IPS-NIHi7 (cell line): Measurements from ENCODE around the gene PRKG1.
"Not testable (repeated sequence)": the region's sequence is repeated elsewhere in the genome, so short reads cannot be mapped to it uniquely, and the experiment has no call there.

ENCODE experiments used
- DNase-seq: peaks from one replicate; pipeline ENCODE4 v3.0.0; 2012; ENCODE audit warnings: mixed read lengths; ENCODE audit errors: extremely low spot score

The PRKG1 gene

DNA sequence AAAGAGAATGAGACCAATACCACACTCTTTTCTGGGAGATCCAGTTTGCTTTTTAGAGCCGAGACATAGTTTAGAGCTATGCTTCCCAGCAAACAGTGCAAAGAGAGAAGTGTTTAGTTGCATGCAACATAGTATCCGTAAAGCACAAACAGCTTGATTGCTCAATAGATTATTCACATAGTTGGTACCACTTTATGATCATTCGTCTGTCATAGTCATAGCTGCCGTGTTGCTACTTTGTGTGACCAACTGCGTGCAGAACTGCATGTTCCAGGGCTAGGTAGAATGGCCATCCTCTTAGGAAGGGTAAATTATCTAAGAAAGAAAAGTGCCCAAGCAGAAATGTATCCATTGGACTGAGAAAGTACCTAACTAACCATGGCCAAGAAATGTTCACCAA is 1036.3 kb downstream of the PRKG1 start:
- no peak for DNase-seq

DNA sequence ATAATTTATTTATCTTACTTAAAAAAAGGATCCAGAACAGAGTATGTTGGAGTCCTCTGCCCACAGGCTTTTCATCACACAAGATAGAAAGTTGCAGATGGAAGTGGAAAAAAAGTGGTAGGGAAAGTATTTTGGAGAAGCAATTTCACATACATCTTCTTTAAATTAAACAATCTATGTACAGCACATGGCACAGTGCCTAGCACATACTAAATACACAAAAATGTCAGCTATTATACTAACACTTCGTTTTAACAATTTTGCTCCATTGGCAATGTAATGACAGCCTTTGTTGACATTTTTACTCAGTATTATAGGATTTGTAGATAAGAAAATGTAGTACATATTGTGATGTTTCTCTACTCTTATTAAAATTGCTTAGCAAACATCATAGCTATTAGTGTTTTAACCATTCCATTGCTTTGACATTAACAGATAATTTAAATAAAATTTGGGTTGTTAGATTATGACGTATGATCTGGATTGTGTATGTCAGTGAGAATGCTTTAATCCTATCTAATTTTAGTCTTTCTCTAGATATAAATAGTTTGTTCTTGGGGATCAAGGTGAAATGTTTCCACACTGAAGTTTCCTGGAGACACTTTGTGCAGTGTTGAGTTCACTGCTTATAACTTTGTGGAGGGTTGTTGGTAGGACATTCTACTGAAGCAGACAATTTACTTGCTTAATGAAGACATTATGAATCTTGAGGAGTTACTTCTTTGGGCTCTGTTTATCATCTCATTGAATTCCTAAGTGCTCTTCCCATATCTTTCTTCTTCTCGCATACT is 1037.0 kb downstream of the PRKG1 start:
- no peak for DNase-seq

GRCh38 chr10:52115823-52116222 is 1041.5 kb downstream of the PRKG1 start:
- DNase-seq: no peak

DNA sequence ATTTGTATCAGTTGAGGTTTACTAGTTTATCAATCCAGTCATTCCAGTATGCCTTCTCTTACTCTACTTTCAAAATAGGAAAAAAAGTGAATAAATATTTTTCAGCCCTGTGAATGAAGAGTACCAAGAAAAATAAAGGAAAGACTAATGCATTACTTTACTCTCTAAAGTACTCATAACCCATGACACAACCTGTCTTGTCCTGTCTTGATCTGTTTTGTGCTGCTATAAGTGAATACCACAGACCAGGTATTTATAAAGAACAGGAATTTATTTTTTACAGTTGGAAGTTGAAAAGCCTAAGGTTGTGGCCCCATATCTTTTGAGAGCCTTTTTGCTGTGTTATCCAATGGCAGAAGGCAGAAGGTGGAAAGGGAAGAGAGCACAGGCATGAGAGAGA is 1045.2 kb downstream of the PRKG1 start:
- DNase-seq: no peak

- DNase-seq: no peak
These were observed 1047.4 kb downstream of the PRKG1 start for GRCh38 chr10:52121688-52122087.

- DNase-seq: peak; percentile 39
These were observed 1053.9 kb downstream of the PRKG1 start for GRCh38 chr10:52128056-52128683.

DNA sequence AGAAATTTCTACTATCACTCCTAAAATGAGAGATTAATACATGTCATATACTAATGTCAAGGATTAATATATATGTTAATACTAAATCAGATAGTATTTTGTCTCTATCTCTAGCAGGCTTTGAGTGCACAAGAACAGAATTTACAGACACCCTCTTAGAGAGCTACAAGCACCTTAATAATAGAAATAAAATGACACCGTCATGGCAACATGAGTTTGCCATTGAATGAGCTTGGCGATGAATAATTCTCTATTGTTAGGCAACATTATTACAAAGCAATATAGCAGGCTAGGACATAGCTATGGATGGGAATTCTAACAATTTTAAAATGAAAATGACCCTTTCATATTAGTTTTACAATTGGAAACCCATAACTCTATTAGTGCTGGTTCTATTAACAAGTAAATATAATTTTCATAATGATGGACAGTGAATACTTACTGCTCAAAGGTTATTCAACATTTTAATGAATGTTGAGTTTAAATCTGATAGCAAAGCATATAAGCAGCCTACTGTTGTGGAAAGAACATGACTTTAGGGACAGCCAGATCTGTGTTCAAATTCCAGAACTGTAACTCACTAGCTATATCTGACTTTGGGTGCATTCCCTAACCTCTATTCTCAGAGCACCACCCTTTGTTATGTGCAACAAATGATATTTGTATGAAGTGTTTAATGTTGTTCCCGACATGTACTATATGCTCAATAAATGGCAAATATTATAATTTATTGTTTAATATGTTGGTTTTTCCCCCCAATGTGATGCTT is 1055.3 kb downstream of the PRKG1 start:
- DNase-seq: no peak

GRCh38 chr10:52135101-52135500 is 1060.8 kb downstream of the PRKG1 start:
- no peak for DNase-seq

DNA sequence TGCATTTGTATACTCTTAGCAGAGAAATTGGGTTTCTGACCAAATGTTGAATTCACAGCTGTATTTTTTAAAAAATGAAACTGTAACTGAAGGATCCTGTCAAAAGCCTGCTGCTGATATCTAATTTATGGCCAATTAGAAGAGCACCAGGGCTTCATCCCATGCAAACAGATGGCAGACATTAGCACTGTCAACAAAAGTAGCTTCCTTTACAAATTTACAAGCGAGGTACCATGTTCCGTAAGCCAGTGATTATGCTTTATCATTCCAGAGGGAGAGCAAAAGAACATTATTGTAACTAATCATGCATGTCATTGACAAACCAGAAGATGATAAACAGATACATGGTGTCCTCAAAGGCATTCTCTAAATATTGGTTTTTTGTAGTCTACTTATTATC is 1062.6 kb downstream of the PRKG1 start:
- DNase-seq: no peak

DNA sequence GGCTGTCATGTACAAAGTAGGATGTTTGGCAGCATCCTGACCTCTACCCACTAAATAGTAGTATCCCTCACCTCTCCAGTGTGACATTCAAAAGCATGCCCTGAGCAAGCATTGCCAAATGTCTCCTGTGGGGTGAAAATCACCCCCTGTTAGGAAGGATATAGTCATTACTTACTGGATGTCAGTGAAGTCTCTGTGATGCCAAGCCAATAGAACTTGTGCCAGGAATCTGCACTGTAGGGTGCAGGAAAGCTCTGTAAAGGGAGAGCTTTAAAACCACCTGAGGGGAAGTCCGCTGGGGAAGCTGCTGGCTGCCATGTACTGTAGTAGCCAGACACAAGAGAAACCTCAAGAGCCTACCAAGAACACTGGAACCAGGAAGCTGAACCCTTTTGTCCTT is 1069.1 kb downstream of the PRKG1 start:
- DNase-seq: no peak

GRCh38 chr10:52145636-52146035 is 1071.3 kb downstream of the PRKG1 start:
- DNase-seq: no peak

- DNase-seq: no peak
These were observed 1072.5 kb downstream of the PRKG1 start for GRCh38 chr10:52146766-52147165.

DNA sequence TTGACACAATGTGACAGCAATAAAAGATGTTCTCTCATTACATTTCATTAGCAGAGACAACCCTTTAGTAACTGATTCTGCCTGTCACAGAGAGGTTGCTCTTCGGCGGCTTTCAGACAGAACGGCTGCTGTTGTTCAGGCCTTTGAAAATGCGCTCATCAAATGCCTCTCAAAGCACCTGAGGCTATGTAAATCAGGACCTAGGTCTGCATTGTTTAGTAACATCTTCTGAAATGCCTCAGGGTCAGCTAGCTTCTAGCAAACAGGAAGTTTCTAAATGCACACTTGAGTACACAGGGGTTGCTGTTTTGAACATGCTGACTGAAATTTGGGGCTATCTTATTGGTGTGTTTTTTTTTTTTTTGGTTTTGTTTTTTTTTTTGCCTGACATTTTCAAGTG is 1096.5 kb downstream of the PRKG1 start:
- DNase-seq: peak; percentile 38

DNA sequence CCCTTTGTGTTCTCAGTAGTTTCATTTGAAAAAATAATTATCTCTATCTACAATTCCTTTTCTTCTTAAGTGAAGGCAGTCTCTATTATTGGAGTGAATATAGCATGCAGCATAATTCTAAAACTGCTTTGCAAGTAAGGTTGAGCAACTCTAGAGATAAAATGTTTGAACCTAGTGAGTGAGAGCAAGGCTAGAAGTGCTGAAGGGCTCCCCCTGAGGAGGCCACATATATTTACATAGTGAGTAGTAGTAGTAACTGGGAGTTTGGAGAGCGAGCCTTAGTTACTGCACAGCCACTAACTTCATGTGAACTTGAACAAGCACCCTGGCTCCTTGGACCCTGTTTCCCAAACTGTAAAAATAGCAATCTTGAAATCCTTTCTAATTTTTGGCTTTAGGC is 1098.3 kb downstream of the PRKG1 start:
- DNase-seq: peak; percentile 35

DNA sequence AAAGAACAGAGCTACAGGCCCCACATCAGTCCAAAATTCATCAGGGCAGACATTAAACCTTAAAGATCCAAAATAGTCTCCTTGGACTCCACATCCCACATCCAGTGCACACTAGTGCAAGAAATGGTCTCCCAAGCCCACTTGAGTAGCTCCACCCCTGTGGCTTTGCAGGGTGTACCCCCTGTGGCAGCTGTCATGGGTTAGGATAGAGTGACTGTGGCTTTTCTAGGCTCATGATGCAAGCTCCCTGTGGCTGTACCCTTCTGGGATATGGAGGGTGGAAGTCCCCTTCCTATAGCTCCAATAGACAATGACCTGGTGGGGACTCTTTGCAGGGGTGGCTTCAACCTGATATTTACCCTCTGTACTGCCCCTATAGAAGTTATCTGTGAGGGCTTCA is 1111.0 kb downstream of the PRKG1 start:
- DNase-seq: no peak

GRCh38 chr10:52187521-52188258 is 1113.4 kb downstream of the PRKG1 start:
- DNase-seq: no peak

DNA sequence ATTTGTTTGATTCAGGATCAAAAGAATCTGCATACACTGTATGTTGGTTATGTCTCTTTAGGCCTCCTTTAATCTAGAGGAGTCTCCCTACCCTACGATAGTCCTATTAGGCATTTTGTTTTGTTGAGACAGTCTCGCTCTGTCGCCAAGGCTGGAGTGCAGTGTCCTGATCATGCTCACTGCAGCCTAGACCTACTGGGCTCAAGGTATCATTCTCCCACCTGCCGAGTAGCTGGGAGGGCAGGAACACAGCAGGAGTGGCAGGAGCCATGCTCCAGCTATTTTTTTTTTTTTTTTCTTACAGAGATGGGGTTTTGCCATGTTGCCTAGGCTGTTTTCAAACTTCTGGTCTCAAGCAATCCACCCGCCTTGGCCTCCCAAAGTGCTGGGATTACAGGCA is 1116.8 kb downstream of the PRKG1 start:
- no peak for DNase-seq

DNA sequence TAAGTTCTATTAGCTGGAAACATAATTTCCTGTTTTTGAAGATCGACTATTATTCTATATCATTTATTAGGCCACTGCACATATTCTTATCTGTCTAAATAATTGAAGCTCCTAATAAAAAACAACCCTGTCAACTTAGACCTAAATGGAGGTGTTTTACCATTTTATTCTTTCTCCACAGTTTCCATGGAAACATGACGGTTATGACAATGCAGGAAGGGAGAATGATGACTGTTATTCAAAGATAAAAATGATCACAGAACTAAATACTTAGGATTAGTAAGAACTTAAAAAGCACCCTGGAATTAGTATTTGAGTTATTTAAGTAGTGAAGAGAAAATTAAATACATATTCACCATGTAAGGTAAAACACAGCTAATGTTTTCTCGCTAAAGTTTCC is 1119.9 kb downstream of the PRKG1 start:
- DNase-seq: no peak

- no peak for DNase-seq
These were observed 1120.4 kb downstream of the PRKG1 start for GRCh38 chr10:52194716-52195115.

GRCh38 chr10:52197098-52197497 is 1122.8 kb downstream of the PRKG1 start:
- DNase-seq: no peak

- no peak for DNase-seq
These were observed 1124.3 kb downstream of the PRKG1 start for GRCh38 chr10:52198540-52198939.

DNA sequence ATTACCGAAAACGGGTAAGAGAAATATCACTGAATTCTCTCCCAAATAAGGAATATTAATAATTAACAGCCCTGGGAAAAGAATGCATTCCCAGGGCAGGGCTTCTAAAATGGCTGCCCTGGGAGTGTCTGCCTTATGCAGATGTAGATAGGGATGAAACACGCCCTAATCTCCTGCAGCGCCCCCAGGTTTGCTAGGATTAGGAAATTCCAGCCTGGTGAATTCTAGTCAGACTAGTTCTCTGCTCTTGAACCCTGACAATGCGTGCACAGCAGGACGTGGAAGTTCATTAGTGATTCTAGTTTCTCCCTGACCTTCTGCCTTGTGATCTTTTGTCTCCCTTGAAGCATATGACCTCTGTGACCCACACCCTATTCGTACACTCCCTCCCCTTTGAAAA is 1130.6 kb downstream of the PRKG1 start:
- not testable (repeated sequence) for DNase-seq
